ENCODE data around the gene GLMN. TPM values are rescaled to one million over a fixed set of nuclear protein-coding genes. Genes with fewer than 3 reads are reported as not detected.
"Not testable (repeated sequence)": the region's sequence is repeated elsewhere in the genome, so short reads cannot be mapped to it uniquely, and the experiment has no call there.

GLMN gene
- total and polyA plus RNA-seq, 2 donors = 17.9 to 33.2 TPM

- Histone ChIP-seq H3K9me3 (ENCODE audit: control insufficient read depth in 2 of 2, insufficient read depth in 1 of 2, low read length in 1 of 2) (peaks cover 0 to 3% of the 10 kb centered on the region in 2 donors), H3K4me3 (ENCODE audit: low read length in 2 of 2) (no peak overlapping the region), H3K4me1 (ENCODE audit: control insufficient read depth in 2 of 2, insufficient read depth in 2 of 2, low read length in 2 of 2) (no peaks in the 10 kb centered on the region), H3K27ac (ENCODE audit: low read depth in 1 of 2, low read length in 1 of 2) (no peak overlapping the region), H3K36me3 (ENCODE audit: control insufficient read depth in 2 of 2, insufficient read depth in 2 of 2, low read length in 1 of 2) (peaks cover 12 to 32% of the 10 kb centered on the region in 2 donors), H3K27me3 (ENCODE audit: control insufficient read depth in 2 of 2, insufficient read depth in 1 of 2, low read length in 1 of 2) (no peaks in the 10 kb centered on the region)
- no peak for DNase-seq (ENCODE audit: low read depth in 6 of 9, low spot score in 9 of 9)
- WGBS = 95% methylated on average over 4 of the region's 4 CpGs
Observed at GRCh38 chr1:92307980-92308379, 9.2 kb upstream of the GLMN start.

GRCh38 chr1:92306020-92306419, 7.2 kb upstream of the GLMN start:
- Histone ChIP-seq H3K4me1 (ENCODE audit: control insufficient read depth in 2 of 2, insufficient read depth in 2 of 2, low read length in 2 of 2) (peaks cover 0 to under 1% of the 10 kb centered on the region in 2 donors), H3K4me3 (ENCODE audit: low read length in 2 of 2) (no peak overlapping the region), H3K36me3 (ENCODE audit: control insufficient read depth in 2 of 2, insufficient read depth in 2 of 2, low read length in 1 of 2) (peaks cover 12 to 27% of the 10 kb centered on the region in 2 donors), H3K9me3 (ENCODE audit: control insufficient read depth in 2 of 2, insufficient read depth in 1 of 2, low read length in 1 of 2) (no peaks in the 10 kb centered on the region), H3K27ac (ENCODE audit: low read depth in 1 of 2, low read length in 1 of 2) (no peak overlapping the region), H3K27me3 (ENCODE audit: control insufficient read depth in 2 of 2, insufficient read depth in 1 of 2, low read length in 1 of 2) (no peaks in the 10 kb centered on the region)
- no peak for DNase-seq (ENCODE audit: low read depth in 6 of 9, low spot score in 9 of 9)

- Histone ChIP-seq H3K27ac (ENCODE audit: low read depth in 1 of 2, low read length in 1 of 2) (no peak overlapping the region), H3K36me3 (ENCODE audit: control insufficient read depth in 2 of 2, insufficient read depth in 2 of 2, low read length in 1 of 2) (peaks cover 7 to 27% of the 10 kb centered on the region in 2 donors), H3K27me3 (ENCODE audit: control insufficient read depth in 2 of 2, insufficient read depth in 1 of 2, low read length in 1 of 2) (no peaks in the 10 kb centered on the region), H3K4me3 (ENCODE audit: low read length in 2 of 2) (no peak overlapping the region), H3K4me1 (ENCODE audit: control insufficient read depth in 2 of 2, insufficient read depth in 2 of 2, low read length in 2 of 2) (peaks cover 5 to 6% of the 10 kb centered on the region in 2 donors), H3K9me3 (ENCODE audit: control insufficient read depth in 2 of 2, insufficient read depth in 1 of 2, low read length in 1 of 2) (no peaks in the 10 kb centered on the region)
- 97% methylated on average over 5 of the region's 5 CpGs for WGBS
- DNase-seq (ENCODE audit: low read depth in 6 of 9, low spot score in 9 of 9) = no peak
Observed at GRCh38 chr1:92301021-92301420, 2.2 kb upstream of the GLMN start.

GRCh38 chr1:92299477-92300150, 827 bp upstream of the GLMN start:
- H3K9me3 ChIP-seq (ENCODE audit: control insufficient read depth in 2 of 2, insufficient read depth in 1 of 2, low read length in 1 of 2) = no peaks in the 10 kb centered on the region
- peaks cover 5 to 6% of the 10 kb centered on the region in 2 donors for H3K4me1 ChIP-seq (ENCODE audit: control insufficient read depth in 2 of 2, insufficient read depth in 2 of 2, low read length in 2 of 2)
- no peaks in the 10 kb centered on the region for H3K27me3 ChIP-seq (ENCODE audit: control insufficient read depth in 2 of 2, insufficient read depth in 1 of 2, low read length in 1 of 2)
- peak overlapping the region; percentile 83 to 95 for H3K27ac ChIP-seq (ENCODE audit: low read depth in 1 of 2, low read length in 1 of 2)
- peaks cover 3 to 26% of the 10 kb centered on the region in 2 donors for H3K36me3 ChIP-seq (ENCODE audit: control insufficient read depth in 2 of 2, insufficient read depth in 2 of 2, low read length in 1 of 2)
- peak in 1 of 9 donors; percentile 31 for DNase-seq (ENCODE audit: low read depth in 6 of 9, low spot score in 9 of 9)
- H3K4me3 ChIP-seq (ENCODE audit: low read length in 2 of 2) = peak overlapping the region; percentile 83 to 89
- WGBS = 53% methylated on average over 11 of the region's 11 CpGs

- Histone ChIP-seq H3K36me3 (ENCODE audit: control insufficient read depth in 2 of 2, insufficient read depth in 2 of 2, low read length in 1 of 2) (peaks cover 3 to 22% of the 10 kb centered on the region in 2 donors), H3K4me1 (ENCODE audit: control insufficient read depth in 2 of 2, insufficient read depth in 2 of 2, low read length in 2 of 2) (peaks cover 5 to 6% of the 10 kb centered on the region in 2 donors), H3K4me3 (ENCODE audit: low read length in 2 of 2) (peak overlapping the region; percentile 83 to 89), H3K27me3 (ENCODE audit: control insufficient read depth in 2 of 2, insufficient read depth in 1 of 2, low read length in 1 of 2) (no peaks in the 10 kb centered on the region), H3K9me3 (ENCODE audit: control insufficient read depth in 2 of 2, insufficient read depth in 1 of 2, low read length in 1 of 2) (no peaks in the 10 kb centered on the region), H3K27ac (ENCODE audit: low read depth in 1 of 2, low read length in 1 of 2) (peak overlapping the region; percentile 83 to 95)
- DNase-seq (ENCODE audit: low read depth in 6 of 9, low spot score in 9 of 9) = peak in 1 of 9 donors; percentile 42
- WGBS = 4% methylated on average over 3 of the region's 3 CpGs
Observed at GRCh38 chr1:92298213-92298572, 594 bp downstream of the GLMN start.

- Histone ChIP-seq H3K9me3 (ENCODE audit: control insufficient read depth in 2 of 2, insufficient read depth in 1 of 2, low read length in 1 of 2) (no peaks in the 10 kb centered on the region), H3K4me1 (ENCODE audit: control insufficient read depth in 2 of 2, insufficient read depth in 2 of 2, low read length in 2 of 2) (no peaks in the 10 kb centered on the region), H3K36me3 (ENCODE audit: control insufficient read depth in 2 of 2, insufficient read depth in 2 of 2, low read length in 1 of 2) (peaks cover 3 to 38% of the 10 kb centered on the region in 2 donors), H3K4me3 (ENCODE audit: low read length in 2 of 2) (no peak overlapping the region), H3K27me3 (ENCODE audit: control insufficient read depth in 2 of 2, insufficient read depth in 1 of 2, low read length in 1 of 2) (no peaks in the 10 kb centered on the region), H3K27ac (ENCODE audit: low read depth in 1 of 2, low read length in 1 of 2) (no peak overlapping the region)
- peak in 6 of 9 donors; percentile 31 to 73 (median 44) for DNase-seq (ENCODE audit: low read depth in 6 of 9, low spot score in 9 of 9)
- 60% methylated on average over 3 of the region's 3 CpGs for WGBS
Observed at GRCh38 chr1:92291372-92291999, 7.3 kb downstream of the GLMN start.

GRCh38 chr1:92281411-92281810, 17.4 kb downstream of the GLMN start:
- DNase-seq (ENCODE audit: low read depth in 6 of 9, low spot score in 9 of 9); H3K9me3 ChIP-seq (ENCODE audit: control insufficient read depth in 2 of 2, insufficient read depth in 1 of 2, low read length in 1 of 2); H3K4me3 ChIP-seq (ENCODE audit: low read length in 2 of 2); H3K27ac ChIP-seq (ENCODE audit: low read depth in 1 of 2, low read length in 1 of 2); H3K4me1 ChIP-seq (ENCODE audit: control insufficient read depth in 2 of 2, insufficient read depth in 2 of 2, low read length in 2 of 2); H3K27me3 ChIP-seq (ENCODE audit: control insufficient read depth in 2 of 2, insufficient read depth in 1 of 2, low read length in 1 of 2): not testable (repeated sequence)
- H3K36me3 ChIP-seq (ENCODE audit: control insufficient read depth in 2 of 2, insufficient read depth in 2 of 2, low read length in 1 of 2) = peaks cover 25 to 26% of the 10 kb centered on the region in 2 donors
- 100% methylated on average over 2 of the region's 2 CpGs for WGBS

GRCh38 chr1:92279781-92280180, 19.0 kb downstream of the GLMN start:
- not testable (repeated sequence) for DNase-seq (ENCODE audit: low read depth in 6 of 9, low spot score in 9 of 9); H3K9me3 ChIP-seq (ENCODE audit: control insufficient read depth in 2 of 2, insufficient read depth in 1 of 2, low read length in 1 of 2); H3K4me3 ChIP-seq (ENCODE audit: low read length in 2 of 2); H3K27me3 ChIP-seq (ENCODE audit: control insufficient read depth in 2 of 2, insufficient read depth in 1 of 2, low read length in 1 of 2); H3K27ac ChIP-seq (ENCODE audit: low read depth in 1 of 2, low read length in 1 of 2); H3K4me1 ChIP-seq (ENCODE audit: control insufficient read depth in 2 of 2, insufficient read depth in 2 of 2, low read length in 2 of 2)
- WGBS = 98% methylated on average over 15 of the region's 15 CpGs
- H3K36me3 ChIP-seq (ENCODE audit: control insufficient read depth in 2 of 2, insufficient read depth in 2 of 2, low read length in 1 of 2) = peaks cover 31% of the 10 kb centered on the region in 2 donors

- H3K36me3 ChIP-seq (ENCODE audit: control insufficient read depth in 2 of 2, insufficient read depth in 2 of 2, low read length in 1 of 2) = peaks cover 31 to 42% of the 10 kb centered on the region in 2 donors
- no peaks in the 10 kb centered on the region for H3K4me1 ChIP-seq (ENCODE audit: control insufficient read depth in 2 of 2, insufficient read depth in 2 of 2, low read length in 2 of 2)
- DNase-seq (ENCODE audit: low read depth in 6 of 9, low spot score in 9 of 9) = no peak
- H3K27ac ChIP-seq (ENCODE audit: low read depth in 1 of 2, low read length in 1 of 2) = no peak overlapping the region
- no peaks in the 10 kb centered on the region for H3K27me3 ChIP-seq (ENCODE audit: control insufficient read depth in 2 of 2, insufficient read depth in 1 of 2, low read length in 1 of 2)
- over 99% methylated on average over 4 of the region's 4 CpGs for WGBS
- no peak overlapping the region for H3K4me3 ChIP-seq (ENCODE audit: low read length in 2 of 2)
- H3K9me3 ChIP-seq (ENCODE audit: control insufficient read depth in 2 of 2, insufficient read depth in 1 of 2, low read length in 1 of 2) = no peaks in the 10 kb centered on the region
Observed at GRCh38 chr1:92277105-92277723, 21.6 kb downstream of the GLMN start.
